Endothelial cell of umbilical vein (primary cell): ENCODE data around the gene EIF3D.

ENCODE experiments used
- JUN ChIP-seq: IDR thresholded peaks from 2 replicates; pipeline ENCODE4 v1.6.1; 2011; ENCODE audit warnings: borderline replicate concordance, low read depth; ENCODE audit not compliant: insufficient read length, insufficient read depth
- TF ChIP-seq, protein P1 (sequence below), 2 donors: IDR thresholded peaks; 1 replicate in 1 of 2; 2 replicates in 1 of 2; pipeline ENCODE4 v1.5.1; 2011; ENCODE audit warnings: low read length in 2 of 2, mild to moderate bottlenecking in 2 of 2, moderate library complexity in 2 of 2, control low read depth in 1 of 2, inconsistent platforms in 1 of 2, low read depth in 1 of 2; ENCODE audit not compliant: insufficient read depth in 1 of 2; ENCODE audit errors: extremely low read depth in 1 of 2
- TF ChIP-seq, protein P2 (sequence below): IDR thresholded peaks from 2 replicates; pipeline ENCODE4 v1.6.1; 2011; ENCODE audit not compliant: insufficient read depth, insufficient read length

DNA sequence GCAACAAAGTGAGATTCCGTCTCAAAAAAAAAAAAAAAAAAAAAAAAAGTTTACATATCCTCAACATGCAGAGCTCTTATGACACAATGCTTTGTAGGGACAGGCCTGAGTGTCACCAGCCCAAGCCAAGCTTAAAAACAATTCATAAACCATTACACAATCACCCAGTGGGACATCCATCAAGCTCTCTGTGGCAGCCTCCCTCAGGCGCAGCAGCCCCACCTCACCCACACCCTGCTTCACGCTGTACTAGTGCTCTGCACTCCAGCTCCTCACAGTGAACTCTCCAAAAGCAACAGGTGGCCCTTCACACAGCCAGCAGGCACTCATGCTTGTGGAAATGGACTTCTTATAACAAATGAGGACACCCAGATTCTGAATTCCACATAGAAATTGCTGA lies 18.6 kb downstream of the EIF3D start:
- TF ChIP-seq, protein P1, sequence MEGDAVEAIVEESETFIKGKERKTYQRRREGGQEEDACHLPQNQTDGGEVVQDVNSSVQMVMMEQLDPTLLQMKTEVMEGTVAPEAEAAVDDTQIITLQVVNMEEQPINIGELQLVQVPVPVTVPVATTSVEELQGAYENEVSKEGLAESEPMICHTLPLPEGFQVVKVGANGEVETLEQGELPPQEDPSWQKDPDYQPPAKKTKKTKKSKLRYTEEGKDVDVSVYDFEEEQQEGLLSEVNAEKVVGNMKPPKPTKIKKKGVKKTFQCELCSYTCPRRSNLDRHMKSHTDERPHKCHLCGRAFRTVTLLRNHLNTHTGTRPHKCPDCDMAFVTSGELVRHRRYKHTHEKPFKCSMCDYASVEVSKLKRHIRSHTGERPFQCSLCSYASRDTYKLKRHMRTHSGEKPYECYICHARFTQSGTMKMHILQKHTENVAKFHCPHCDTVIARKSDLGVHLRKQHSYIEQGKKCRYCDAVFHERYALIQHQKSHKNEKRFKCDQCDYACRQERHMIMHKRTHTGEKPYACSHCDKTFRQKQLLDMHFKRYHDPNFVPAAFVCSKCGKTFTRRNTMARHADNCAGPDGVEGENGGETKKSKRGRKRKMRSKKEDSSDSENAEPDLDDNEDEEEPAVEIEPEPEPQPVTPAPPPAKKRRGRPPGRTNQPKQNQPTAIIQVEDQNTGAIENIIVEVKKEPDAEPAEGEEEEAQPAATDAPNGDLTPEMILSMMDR (IDR thresholded peaks at IDR 0.05; ENCODE audit: extremely low read depth in 1 of 2, insufficient read depth in 1 of 2, low read depth in 1 of 2, low read length in 2 of 2): no peak
- TF ChIP-seq JUN: no peak
- TF ChIP-seq, protein P2, sequence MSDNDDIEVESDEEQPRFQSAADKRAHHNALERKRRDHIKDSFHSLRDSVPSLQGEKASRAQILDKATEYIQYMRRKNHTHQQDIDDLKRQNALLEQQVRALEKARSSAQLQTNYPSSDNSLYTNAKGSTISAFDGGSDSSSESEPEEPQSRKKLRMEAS: no peak
